WTC11 (cell line): ENCODE data around the gene ATF7IP. TPM values are rescaled to one million over a fixed set of nuclear protein-coding genes. Genes with fewer than 3 reads are reported as not detected.
A peak's percentile ranks its signal among the peaks of the same experiment; 100 is the strongest.
"Not testable (repeated sequence)": the region's sequence is repeated elsewhere in the genome, so short reads cannot be mapped to it uniquely, and the experiment has no call there.

Experiments
- ATAC-seq: fragments of 200-7000 bp; cut with Tn5 transposase; 2 replicates; pipeline ENCODE4 v1.10.0; 2021; ENCODE audit warnings: mild to moderate bottlenecking, moderate library complexity
- CTCF ChIA-PET: fragments of 300-600 bp; sonication (Branson Sonifier 250); formaldehyde crosslinking; loops from one replicate; lab custom pipeline; 2021; ENCODE audit warnings: antibody characterized with exemption; lab: Charles Lee
- POLR2A ChIA-PET: fragments of 350-600 bp; sonication (Branson Sonifier 250); formaldehyde crosslinking; loops from one replicate; lab custom pipeline; 2021; ENCODE audit warnings: antibody characterized with exemption; lab: Charles Lee
- DNase-seq: peaks from one replicate; pipeline ENCODE4 v3.0.0; 2021; ENCODE audit warnings: low spot score
- H3K27ac Mint-ChIP-seq: 2 replicates; pipeline ENCODE4 v1.8.0; 2021; ENCODE audit warnings: mixed read lengths
- H3K27me3 Mint-ChIP-seq: 2 replicates; pipeline ENCODE4 v1.8.0; 2021; ENCODE audit warnings: low read depth, mild to moderate bottlenecking, moderate library complexity, mixed read lengths
- H3K36me3 Mint-ChIP-seq: 2 replicates; pipeline ENCODE4 v1.8.0; 2021; ENCODE audit warnings: mixed read lengths
- H3K4me1 Mint-ChIP-seq: 2 replicates; pipeline ENCODE4 v1.8.0; 2022; ENCODE audit warnings: mixed read lengths
- H3K4me3 Mint-ChIP-seq: 2 replicates; pipeline ENCODE4 v1.8.0; 2021; ENCODE audit warnings: mild to moderate bottlenecking, moderate library complexity, mixed read lengths
- H3K9me3 Mint-ChIP-seq: 2 replicates; pipeline ENCODE4 v1.8.0; 2021; ENCODE audit warnings: mixed read lengths
- FOXP1 ChIP-seq: sonication (generic); formaldehyde crosslinking; IDR thresholded peaks from 2 replicates; pipeline ENCODE4 v1.8.0; 2022; ENCODE audit warnings: missing genetic modification reagents, mild to moderate bottlenecking, moderate library complexity, borderline replicate concordance
- IRF1 ChIP-seq: sonication (generic); formaldehyde crosslinking; IDR thresholded peaks from 2 replicates; pipeline ENCODE4 v1.8.0; 2023; ENCODE audit warnings: missing genetic modification reagents
- NFE2L1 ChIP-seq: sonication (generic); formaldehyde crosslinking; IDR thresholded peaks from 2 replicates; pipeline ENCODE4 v1.8.1; 2023; ENCODE audit warnings: missing genetic modification reagents
- PRRX2 ChIP-seq: fragments of 250-450 bp; sonication (Bioruptor Pico); IDR thresholded peaks from 2 replicates; pipeline ENCODE4 v1.8.0; 2021; ENCODE audit warnings: mild to moderate bottlenecking
- USF1 ChIP-seq: sonication (generic); formaldehyde crosslinking; IDR thresholded peaks from 2 replicates; pipeline ENCODE4 v1.8.0; 2022; ENCODE audit warnings: mild to moderate bottlenecking, missing genetic modification reagents
- ZBTB43 ChIP-seq: sonication (generic); formaldehyde crosslinking; IDR thresholded peaks from 2 replicates; pipeline ENCODE4 v1.8.1; 2023; ENCODE audit warnings: mild to moderate bottlenecking, missing genetic modification reagents
- ZNF121 ChIP-seq: sonication (generic); formaldehyde crosslinking; IDR thresholded peaks from 2 replicates; pipeline ENCODE4 v1.8.0; 2023; ENCODE audit warnings: missing genetic modification reagents
- ZNF138 ChIP-seq: sonication (generic); formaldehyde crosslinking; conservative IDR thresholded peaks from 2 replicates; pipeline ENCODE4 v1.8.1; 2022; ENCODE audit warnings: mild to moderate bottlenecking, moderate library complexity, missing genetic modification reagents
- ZNF396 ChIP-seq: fragments of 250-450 bp; sonication (Bioruptor Pico); IDR thresholded peaks from 2 replicates; pipeline ENCODE4 v1.8.0; 2021; ENCODE audit warnings: mild to moderate bottlenecking, moderate library complexity, borderline replicate concordance
- total RNA-seq: library from RNA; stranded (reverse); gene quantifications from 3 replicates; pipeline ENCODE4 v1.2.3, GENCODE V29; 2021
- TF ChIP-seq, protein P1 (sequence below): sonication (generic); formaldehyde crosslinking; IDR thresholded peaks from 2 replicates; pipeline ENCODE4 v1.8.0; 2023; ENCODE audit warnings: missing genetic modification reagents, mild to moderate bottlenecking, borderline replicate concordance

ATF7IP gene
- total RNA-seq, 1 experiment from 2014 or later = 141 TPM

DNA sequence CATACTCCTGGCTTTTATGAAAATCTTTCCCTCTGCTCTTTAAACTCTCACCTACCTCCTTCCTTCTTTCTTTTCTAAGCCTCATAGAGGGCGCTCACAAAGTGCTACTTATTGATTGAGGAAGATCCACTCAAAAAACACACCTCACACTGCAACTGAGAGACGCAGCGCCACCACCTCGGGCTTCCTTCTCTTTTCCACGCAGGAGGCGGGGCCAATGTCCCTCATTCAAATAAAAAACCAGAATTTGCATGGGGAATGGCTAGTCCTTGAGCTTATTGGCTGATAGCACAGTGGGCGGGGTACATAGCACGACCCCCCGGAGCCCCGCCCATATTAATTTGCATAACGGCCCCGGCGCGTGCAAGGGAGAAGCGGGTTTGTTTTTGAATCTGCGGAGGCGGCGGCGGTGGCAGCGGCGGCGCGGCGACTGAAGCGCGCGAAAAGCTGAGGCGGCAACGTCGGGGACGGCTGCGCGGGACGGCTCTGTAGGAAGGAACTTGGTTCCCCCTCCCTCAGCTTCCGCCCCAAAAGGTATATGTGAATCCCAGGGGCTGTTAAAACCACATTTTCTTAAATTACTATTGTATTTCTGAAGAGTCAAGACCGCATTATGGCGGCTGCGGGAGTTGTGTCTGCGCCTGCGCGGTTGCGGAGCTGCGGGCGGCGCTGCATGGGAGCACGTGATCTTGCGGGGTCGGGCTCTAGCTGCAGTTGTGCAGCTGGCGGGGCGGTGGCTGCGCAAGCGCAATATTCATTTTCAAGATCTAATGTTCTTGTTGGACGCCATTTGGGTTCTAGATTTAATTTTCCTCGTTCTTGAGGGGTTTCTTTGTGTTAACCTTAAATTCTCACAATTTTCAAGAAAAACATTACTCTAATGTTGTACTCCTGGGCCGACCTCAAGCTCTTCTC lies at the start of gene ATF7IP (continued):
- peak; percentile 61; the same call in 1 of the 2 replicates for TF ChIP-seq ZBTB43 (CRISPR knock-in tag)
- TF ChIP-seq NFE2L1 (CRISPR knock-in tag) = peak; percentile 41; the same call in 1 of the 2 replicates
- TF ChIP-seq USF1 = peak; percentile 93
- no peak for TF ChIP-seq PRRX2 (CRISPR knock-in tag)
- TF ChIP-seq, protein P1, sequence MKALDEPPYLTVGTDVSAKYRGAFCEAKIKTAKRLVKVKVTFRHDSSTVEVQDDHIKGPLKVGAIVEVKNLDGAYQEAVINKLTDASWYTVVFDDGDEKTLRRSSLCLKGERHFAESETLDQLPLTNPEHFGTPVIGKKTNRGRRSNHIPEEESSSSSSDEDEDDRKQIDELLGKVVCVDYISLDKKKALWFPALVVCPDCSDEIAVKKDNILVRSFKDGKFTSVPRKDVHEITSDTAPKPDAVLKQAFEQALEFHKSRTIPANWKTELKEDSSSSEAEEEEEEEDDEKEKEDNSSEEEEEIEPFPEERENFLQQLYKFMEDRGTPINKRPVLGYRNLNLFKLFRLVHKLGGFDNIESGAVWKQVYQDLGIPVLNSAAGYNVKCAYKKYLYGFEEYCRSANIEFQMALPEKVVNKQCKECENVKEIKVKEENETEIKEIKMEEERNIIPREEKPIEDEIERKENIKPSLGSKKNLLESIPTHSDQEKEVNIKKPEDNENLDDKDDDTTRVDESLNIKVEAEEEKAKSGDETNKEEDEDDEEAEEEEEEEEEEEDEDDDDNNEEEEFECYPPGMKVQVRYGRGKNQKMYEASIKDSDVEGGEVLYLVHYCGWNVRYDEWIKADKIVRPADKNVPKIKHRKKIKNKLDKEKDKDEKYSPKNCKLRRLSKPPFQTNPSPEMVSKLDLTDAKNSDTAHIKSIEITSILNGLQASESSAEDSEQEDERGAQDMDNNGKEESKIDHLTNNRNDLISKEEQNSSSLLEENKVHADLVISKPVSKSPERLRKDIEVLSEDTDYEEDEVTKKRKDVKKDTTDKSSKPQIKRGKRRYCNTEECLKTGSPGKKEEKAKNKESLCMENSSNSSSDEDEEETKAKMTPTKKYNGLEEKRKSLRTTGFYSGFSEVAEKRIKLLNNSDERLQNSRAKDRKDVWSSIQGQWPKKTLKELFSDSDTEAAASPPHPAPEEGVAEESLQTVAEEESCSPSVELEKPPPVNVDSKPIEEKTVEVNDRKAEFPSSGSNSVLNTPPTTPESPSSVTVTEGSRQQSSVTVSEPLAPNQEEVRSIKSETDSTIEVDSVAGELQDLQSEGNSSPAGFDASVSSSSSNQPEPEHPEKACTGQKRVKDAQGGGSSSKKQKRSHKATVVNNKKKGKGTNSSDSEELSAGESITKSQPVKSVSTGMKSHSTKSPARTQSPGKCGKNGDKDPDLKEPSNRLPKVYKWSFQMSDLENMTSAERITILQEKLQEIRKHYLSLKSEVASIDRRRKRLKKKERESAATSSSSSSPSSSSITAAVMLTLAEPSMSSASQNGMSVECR (CRISPR knock-in tag) = no peak; the same call in 1 of the 2 replicates
- TF ChIP-seq ZNF138 (CRISPR knock-in tag) = no peak
- TF ChIP-seq, all 79 proteins: peak for 25

GRCh38 chr12:14317362-14318146 lies 47.9 kb upstream of the ATF7IP start:
- Mint-ChIP-seq H3K27ac (no peak overlapping the region), H3K4me1 (0 out of 2 replicates have a peak, but pooled peaks cover 3% of the 10 kb centered on the region), H3K4me3 (no peak overlapping the region), H3K9me3 (no peaks in the 10 kb centered on the region), H3K27me3 (no peaks in the 10 kb centered on the region; the same call in 1 of the 2 replicates), H3K36me3 (no peaks in the 10 kb centered on the region)
- ATAC-seq (no peak), DNase-seq (no peak)
- POLR2A ChIA-PET = no interaction called here
- TF ChIP-seq IRF1 (CRISPR knock-in tag) = no peak
- TF ChIP-seq ZNF396 (CRISPR knock-in tag) = no peak
- TF ChIP-seq FOXP1 (CRISPR knock-in tag) = no peak
- CTCF ChIA-PET = no interaction called here

GRCh38 chr12:14319704-14320427 lies 45.6 kb upstream of the ATF7IP start:
- ATAC-seq, H3K36me3 Mint-ChIP-seq, CTCF ChIA-PET, H3K4me1 Mint-ChIP-seq, DNase-seq, H3K9me3 Mint-ChIP-seq, H3K27me3 Mint-ChIP-seq, H3K27ac Mint-ChIP-seq, H3K4me3 Mint-ChIP-seq, POLR2A ChIA-PET: not testable (repeated sequence)
- TF ChIP-seq ZNF121 (CRISPR knock-in tag) = peak; percentile 91
